HG03159 (cell line): ENCODE data around the gene POMT1.

Source experiments
- ATAC-seq: cut with Tn5 transposase; IDR thresholded peaks from one replicate; pipeline ENCODE4 v1.9.1; 2021; ENCODE audit warnings: mild to moderate bottlenecking, moderate library complexity; ENCODE audit not compliant: unreplicated experiment

POMT1 gene

GRCh38 chr9:131523086-131523388 lies 20.3 kb downstream of the POMT1 start:
- ATAC-seq, result no peak

- no peak for ATAC-seq
Observed at GRCh38 chr9:131523451-131524435, 21.0 kb downstream of the POMT1 start.

- ATAC-seq, result no peak
Observed at GRCh38 chr9:131524665-131525315, 22.1 kb downstream of the POMT1 start.

GRCh38 chr9:131525643-131526565 lies 23.2 kb downstream of the POMT1 start:
- no peak for ATAC-seq

- no peak for ATAC-seq
Observed at GRCh38 chr9:131528186-131528585, 25.5 kb downstream of the POMT1 start.

- no peak for ATAC-seq
Observed at GRCh38 chr9:131528886-131529505, 26.3 kb downstream of the POMT1 start.

GRCh38 chr9:131529597-131530545 lies 27.2 kb downstream of the POMT1 start:
- no peak for ATAC-seq

GRCh38 chr9:131530546-131530919 lies 27.8 kb downstream of the POMT1 start:
- peak; percentile 15 for ATAC-seq

- ATAC-seq, result peak; percentile 85
Observed at GRCh38 chr9:131530920-131531832, 28.5 kb downstream of the POMT1 start, which contains the start of gene UCK1. Gene UCK1 (minus strand): TSS chr9:131531263. CDS start chr9:131531174, 89 bp downstream.

- no peak for ATAC-seq
Observed at GRCh38 chr9:131534721-131535237, 32.1 kb downstream of the POMT1 start.

- ATAC-seq, result no peak
Observed at GRCh38 chr9:131537946-131538345, 35.2 kb downstream of the POMT1 start.

GRCh38 chr9:131539223-131539923 lies 36.7 kb downstream of the POMT1 start:
- no peak for ATAC-seq

GRCh38 chr9:131543141-131543540 lies 40.4 kb downstream of the POMT1 start:
- ATAC-seq, result no peak

GRCh38 chr9:131545003-131545785 lies 42.5 kb downstream of the POMT1 start, which contains the start of gene PRRT1B:
Gene PRRT1B (plus strand): TSS chr9:131545523. CDS start chr9:131545616, 93 bp downstream.
- ATAC-seq, result no peak

GRCh38 chr9:131545786-131546335 lies 43.1 kb downstream of the POMT1 start:
- no peak for ATAC-seq

- no peak for ATAC-seq
Observed at GRCh38 chr9:131546336-131547084, 43.8 kb downstream of the POMT1 start.
